ENCODE data around the gene EXT2. TPM values are rescaled to one million over a fixed set of nuclear protein-coding genes. Genes with fewer than 3 reads are reported as not detected.

EXT2 gene
- polyA plus RNA-seq, 1 donor from 2014 or later: 77.5 TPM

DNA sequence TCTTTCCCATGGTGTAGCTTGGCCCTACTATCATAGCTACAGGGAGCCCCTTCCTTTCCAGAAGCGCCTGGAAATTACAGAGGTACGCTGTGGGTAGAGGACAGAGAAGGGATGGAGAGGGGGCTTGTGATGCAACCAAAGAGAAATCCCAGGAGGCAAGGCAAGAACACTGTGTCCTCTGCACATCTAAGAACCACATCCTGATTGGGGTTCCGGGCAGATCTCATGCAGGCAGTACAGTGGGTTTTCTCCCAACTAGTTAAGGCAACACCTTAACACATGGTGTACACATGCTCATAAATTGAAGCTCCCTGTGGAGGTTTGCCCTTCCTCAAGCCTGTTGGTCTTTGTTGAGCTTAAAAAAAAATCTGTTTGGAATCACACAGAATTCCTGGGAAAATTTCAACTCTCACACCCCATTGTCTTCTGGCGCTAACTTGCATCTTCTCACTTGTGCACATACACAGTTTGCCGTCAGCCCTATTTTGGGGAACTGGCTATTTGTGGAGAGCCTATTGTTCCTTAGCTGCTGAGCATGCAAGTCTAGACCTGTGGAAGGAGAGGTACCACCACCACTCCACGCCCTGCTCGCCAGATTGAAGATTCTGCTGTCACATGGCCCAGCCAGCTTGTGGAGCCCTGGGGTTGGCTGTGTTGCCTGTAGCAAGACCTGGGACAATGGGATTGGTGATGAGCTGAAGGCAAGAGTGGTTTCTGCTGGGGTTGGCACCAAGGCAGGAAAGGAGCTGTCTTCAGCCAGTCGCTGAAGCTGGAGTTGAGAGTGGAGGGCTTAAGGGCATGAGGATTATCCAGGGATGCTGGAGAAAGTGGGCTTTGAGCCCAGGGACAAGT is 162.1 kb downstream of the EXT2 start:
- no peaks in the 10 kb centered on the region for H3F3A ChIP-seq (ENCODE audit: insufficient read depth, low read length, poor library complexity, severe bottlenecking)
- H3K9me2 ChIP-seq (ENCODE audit: insufficient read depth, low read length): no peaks in the 10 kb centered on the region
- H2AFZ ChIP-seq (ENCODE audit: low read depth, low read length): no peak overlapping the region
- H3K36me3 ChIP-seq (ENCODE audit: insufficient read depth, low read length): no peaks in the 10 kb centered on the region
- TF ChIP-seq EZH2 (IDR thresholded peaks at IDR 0.05; ENCODE audit: borderline replicate concordance, insufficient read depth, low read length, poor library complexity, severe bottlenecking): no peak
- no peak for TF ChIP-seq MXI1 (conservative IDR thresholded peaks at IDR 0.05; ENCODE audit: poor library complexity, severe bottlenecking)
- TF ChIP-seq POLR2AphosphoS5 (IDR thresholded peaks at IDR 0.05): no peak
- no peak for TF ChIP-seq SMC3 (conservative IDR thresholded peaks at IDR 0.05; ENCODE audit: poor library complexity)
- TF ChIP-seq EP300 (conservative IDR thresholded peaks at IDR 0.05; ENCODE audit: poor library complexity, severe bottlenecking): no peak
- no peak for TF ChIP-seq RAD21 (conservative IDR thresholded peaks at IDR 0.05)
- no peaks in the 10 kb centered on the region for H4K20me1 ChIP-seq (ENCODE audit: insufficient read depth)
- H3K9me3 ChIP-seq (ENCODE audit: low read length): no peaks in the 10 kb centered on the region
- no peak overlapping the region for H3K4me2 ChIP-seq (ENCODE audit: low read length)
- H3K9ac ChIP-seq (ENCODE audit: low read length): no peak overlapping the region
- H3K27ac ChIP-seq (ENCODE audit: low read length): no peak overlapping the region
- no peaks in the 10 kb centered on the region for H3K27me3 ChIP-seq (ENCODE audit: insufficient read depth, low read depth, low read length)
- no peak overlapping the region for H3K4me3 ChIP-seq (ENCODE audit: low read length)
- H3K79me2 ChIP-seq (replicated peaks; ENCODE audit: insufficient read depth, low read length): no peaks in the 10 kb centered on the region

DNA sequence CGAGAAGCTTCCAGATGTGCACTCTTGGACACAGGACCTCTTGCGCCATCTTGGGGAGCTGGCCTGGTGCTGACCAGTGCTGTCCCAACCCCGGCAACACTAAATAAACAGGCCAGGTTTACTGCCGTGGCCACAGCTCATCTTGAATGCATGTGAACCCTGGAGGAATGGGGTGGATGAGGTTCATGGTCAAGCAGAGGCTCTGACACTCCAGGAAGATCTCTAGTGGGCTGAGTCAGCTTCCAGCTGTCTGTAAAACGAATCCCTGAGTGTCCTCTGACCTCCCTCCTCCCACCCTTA is 162.7 kb downstream of the EXT2 start:
- Histone ChIP-seq H3K4me2 (ENCODE audit: low read length) (no peak overlapping the region), H3K79me2 (replicated peaks; ENCODE audit: insufficient read depth, low read length) (no peaks in the 10 kb centered on the region), H3K4me3 (ENCODE audit: low read length) (no peak overlapping the region), H4K20me1 (ENCODE audit: insufficient read depth) (no peaks in the 10 kb centered on the region), H3K9ac (ENCODE audit: low read length) (no peak overlapping the region), H3K9me2 (ENCODE audit: insufficient read depth, low read length) (no peaks in the 10 kb centered on the region), H3K27ac (ENCODE audit: low read length) (no peak overlapping the region), H3K27me3 (ENCODE audit: insufficient read depth, low read depth, low read length) (no peaks in the 10 kb centered on the region), H3K9me3 (ENCODE audit: low read length) (no peaks in the 10 kb centered on the region), H2AFZ (ENCODE audit: low read depth, low read length) (no peak overlapping the region), H3K36me3 (ENCODE audit: insufficient read depth, low read length) (no peaks in the 10 kb centered on the region), H3F3A (ENCODE audit: insufficient read depth, low read length, poor library complexity, severe bottlenecking) (no peaks in the 10 kb centered on the region)
- TF ChIP-seq EZH2 (IDR thresholded peaks at IDR 0.05; ENCODE audit: borderline replicate concordance, insufficient read depth, low read length, poor library complexity, severe bottlenecking) (no peak), MXI1 (conservative IDR thresholded peaks at IDR 0.05; ENCODE audit: poor library complexity, severe bottlenecking) (no peak), EP300 (conservative IDR thresholded peaks at IDR 0.05; ENCODE audit: poor library complexity, severe bottlenecking) (no peak), RAD21 (conservative IDR thresholded peaks at IDR 0.05) (no peak), POLR2AphosphoS5 (IDR thresholded peaks at IDR 0.05) (no peak), TAF1 (IDR thresholded peaks at IDR 0.05; ENCODE audit: low read depth) (no peak), CTCF (IDR thresholded peaks at IDR 0.05; ENCODE audit: poor library complexity, severe bottlenecking) (no peak), REST (IDR thresholded peaks at IDR 0.05; ENCODE audit: borderline replicate concordance) (no peak), SMC3 (conservative IDR thresholded peaks at IDR 0.05; ENCODE audit: poor library complexity) (no peak)

All from neural cell (in vitro differentiated cells).